Mesothelial cell of epicardium (in vitro differentiated cells): ENCODE data around the gene STK16. TPM values are rescaled to one million over a fixed set of nuclear protein-coding genes. Genes with fewer than 3 reads are reported as not detected.

ENCODE experiments used
- DNase-seq, 2 experiments: peaks; one replicate each; pipeline ENCODE4 v3.0.0; 2021; ENCODE audit warnings: low spot score in 2 of 2; ENCODE audit not compliant: unreplicated experiment in 2 of 2
- H3K27ac Mint-ChIP-seq: 2 replicates; pipeline ENCODE4 v1.8.0; 2021; ENCODE audit warnings: mixed read lengths
- H3K27me3 Mint-ChIP-seq: 2 replicates; pipeline ENCODE4 v1.8.0; 2021; ENCODE audit warnings: low read depth, mixed read lengths
- H3K36me3 Mint-ChIP-seq: 2 replicates; pipeline ENCODE4 v1.8.0; 2021; ENCODE audit warnings: mixed read lengths
- H3K4me1 Mint-ChIP-seq: 2 replicates; pipeline ENCODE4 v1.8.0; 2021; ENCODE audit warnings: mixed read lengths
- H3K4me3 Mint-ChIP-seq: 2 replicates; pipeline ENCODE4 v1.8.0; 2021; ENCODE audit warnings: mild to moderate bottlenecking, moderate library complexity, mixed read lengths
- H3K9me3 Mint-ChIP-seq: 2 replicates; pipeline ENCODE4 v1.8.0; 2021; ENCODE audit warnings: mixed read lengths
- CTCF ChIP-seq: fragments of 200-600 bp; sonication (generic); IDR thresholded peaks from one replicate; pipeline ENCODE4 v1.5.0; 2021; ENCODE audit warnings: antibody characterized with exemption; ENCODE audit not compliant: unreplicated experiment
- microRNA-seq: library from miRNA; unstranded; fragments of <30 nt; microRNA quantifications from one replicate; pipeline ENCODE4 v1.2.0, GENCODE V29; 2021; ENCODE audit warnings: inconsistent platforms, mixed read lengths
- total RNA-seq: library from RNA; stranded (reverse); gene quantifications from 3 replicates; pipeline ENCODE4 v1.2.1, GENCODE V29; 2021

Gene STK16
- total RNA-seq, 1 donor from 2014 or later = 31.2 TPM

- Mint-ChIP-seq H3K36me3 (no peaks in the 10 kb centered on the region), H3K27me3 (peaks cover 52% of the 10 kb centered on the region), H3K4me1 (peaks cover 9% of the 10 kb centered on the region), H3K9me3 (no peaks in the 10 kb centered on the region), H3K27ac (no peak overlapping the region), H3K4me3 (no peak overlapping the region)
- no peak for TF ChIP-seq CTCF
- peak in 1 of 2 experiments; percentile 38 for DNase-seq
These were observed 51.5 kb downstream of the STK16 start for GRCh38 chr2:219296631-219297391.

DNA sequence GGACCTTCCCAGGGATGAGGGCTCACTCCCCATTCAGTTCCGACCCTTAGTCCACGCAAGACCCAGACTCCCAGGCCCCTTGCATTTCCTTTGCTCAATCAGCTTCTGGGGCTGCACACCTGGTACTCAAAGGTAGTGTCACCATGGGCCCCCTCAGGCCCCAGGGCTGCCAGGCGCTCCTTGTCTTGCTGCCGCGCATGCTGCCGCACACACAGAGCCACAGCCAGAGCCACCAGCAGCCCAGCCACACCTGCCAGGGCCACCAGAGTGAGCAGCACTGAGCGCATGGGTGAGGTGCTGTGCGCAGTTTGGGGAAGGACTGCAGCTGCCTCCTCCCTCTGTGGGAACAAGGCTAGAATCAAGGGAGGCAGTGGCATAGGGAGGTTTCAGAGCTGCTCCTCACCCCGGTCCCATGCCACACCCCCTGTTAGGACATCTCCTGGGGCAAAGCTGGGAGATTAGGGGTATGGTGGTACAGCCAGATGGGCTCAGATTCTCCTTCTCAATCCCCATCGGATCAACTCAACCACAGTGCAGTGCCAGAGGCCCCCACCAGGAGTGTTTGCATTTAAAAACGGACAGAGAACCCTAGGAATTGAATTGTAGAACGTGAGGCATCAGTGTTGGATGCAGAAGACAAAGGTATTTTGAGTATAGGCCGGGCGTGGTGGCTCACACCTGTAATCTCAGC is 52.6 kb downstream of the STK16 start:
- peaks cover 63% of the 10 kb centered on the region for H3K27me3 Mint-ChIP-seq
- DNase-seq = peak in 1 of 2 experiments; percentile 36
- H3K27ac Mint-ChIP-seq = no peak overlapping the region
- H3K4me3 Mint-ChIP-seq = no peak overlapping the region
- peaks cover 9% of the 10 kb centered on the region for H3K4me1 Mint-ChIP-seq
- TF ChIP-seq CTCF = no peak
- no peaks in the 10 kb centered on the region for H3K9me3 Mint-ChIP-seq
- no peaks in the 10 kb centered on the region for H3K36me3 Mint-ChIP-seq

GRCh38 chr2:219298759-219299371 is 53.6 kb downstream of the STK16 start:
- no peak overlapping the region for H3K4me3 Mint-ChIP-seq
- H3K4me1 Mint-ChIP-seq = peaks cover 9% of the 10 kb centered on the region
- TF ChIP-seq CTCF = peak; percentile 99
- peak; percentile 61 to 96 for DNase-seq
- no peaks in the 10 kb centered on the region for H3K9me3 Mint-ChIP-seq
- H3K27me3 Mint-ChIP-seq = peaks cover 73% of the 10 kb centered on the region
- no peak overlapping the region for H3K27ac Mint-ChIP-seq
- no peaks in the 10 kb centered on the region for H3K36me3 Mint-ChIP-seq

- Mint-ChIP-seq H3K27me3 (peaks cover 77% of the 10 kb centered on the region), H3K36me3 (no peaks in the 10 kb centered on the region), H3K27ac (no peak overlapping the region), H3K4me1 (peaks cover 4% of the 10 kb centered on the region), H3K4me3 (no peak overlapping the region), H3K9me3 (no peaks in the 10 kb centered on the region)
- TF ChIP-seq CTCF = no peak
- DNase-seq = no peak
These were observed 54.1 kb downstream of the STK16 start for GRCh38 chr2:219299372-219299760.

Small RNA genes within 50 kb of the gene (microRNA-seq; reads per million reads assigned to microRNA genes)
- not detected for gene MIR153-1

Other genes starting within 250 kb of the STK16 start
- gene CFAP65, start 204.0 kb upstream of the STK16 start, total RNA-seq = not detected in 3 replicates
- 0.18 to 0.62 TPM (median 0.38 TPM) in 3 replicates for gene IHH, start 184.6 kb upstream of the STK16 start, total RNA-seq
- gene NHEJ1, start 84.7 kb upstream of the STK16 start, total RNA-seq = 11.0 to 11.7 TPM (median 11.5 TPM) in 3 replicates
- 1.6 to 2.6 TPM (median 1.7 TPM) in 3 replicates for gene SLC23A3, start 75.5 kb upstream of the STK16 start, total RNA-seq
- 24.4 to 28.2 TPM (median 27.5 TPM) in 3 replicates for gene CNPPD1, start 68.6 kb upstream of the STK16 start, total RNA-seq
- 70.0 to 75.2 TPM (median 74.2 TPM) in 3 replicates for gene RETREG2, start 67.2 kb upstream of the STK16 start, total RNA-seq
- gene ZFAND2B, start 38.7 kb upstream of the STK16 start, total RNA-seq = 27.4 to 29.2 TPM (median 27.8 TPM) in 3 replicates
- 24.6 to 29.4 TPM (median 28.1 TPM) in 3 replicates for gene ABCB6, start 26.5 kb upstream of the STK16 start, total RNA-seq
- gene ATG9A, start 15.8 kb upstream of the STK16 start, total RNA-seq = 39.3 to 40.8 TPM (median 40.6 TPM) in 3 replicates
- 58.3 to 65.3 TPM (median 59.6 TPM) in 3 replicates for gene ANKZF1, start 15.7 kb upstream of the STK16 start, total RNA-seq
- 9.6 to 11.6 TPM (median 9.9 TPM) in 3 replicates for gene GLB1L, start within 50 bp of the STK16 start, total RNA-seq
- gene TUBA4B, start 7.8 kb downstream of the STK16 start, total RNA-seq = not detected in 3 replicates
- gene TUBA4A, start 8.4 kb downstream of the STK16 start, total RNA-seq = 0.47 to 1.1 TPM (median 0.63 TPM) in 3 replicates
- gene DNAJB2, start 33.9 kb downstream of the STK16 start, total RNA-seq = 39.7 to 47.8 TPM (median 43.4 TPM) in 3 replicates
- 0.33 to 0.50 TPM (median 0.38 TPM) in 3 replicates for gene PTPRN, start 63.9 kb downstream of the STK16 start, total RNA-seq
- not detected in 3 replicates for gene RESP18, start 87.3 kb downstream of the STK16 start, total RNA-seq
- 73.2 to 85.1 TPM (median 77.1 TPM) in 3 replicates for gene DNPEP, start 142.4 kb downstream of the STK16 start, total RNA-seq
- 33.0 to 38.5 TPM (median 37.0 TPM) in 3 replicates for gene DES, start 172.9 kb downstream of the STK16 start, total RNA-seq
- 95.4 to 97.7 TPM (median 97.7 TPM) in 3 replicates for gene SPEG, start 189.4 kb downstream of the STK16 start, total RNA-seq